ENCODE measurements around the gene TMEM47. TPM values are rescaled to one million over a fixed set of nuclear protein-coding genes. Genes with fewer than 3 reads are reported as not detected.
A peak's percentile ranks its signal among the peaks of the same experiment; 100 is the strongest.

The TMEM47 gene
- 10 to 100 TPM; 38.9 to 43.9 (median 39.0) TPM for polyA plus RNA-seq (ENCODE audit: insufficient read length in 3 of 3)

DNA sequence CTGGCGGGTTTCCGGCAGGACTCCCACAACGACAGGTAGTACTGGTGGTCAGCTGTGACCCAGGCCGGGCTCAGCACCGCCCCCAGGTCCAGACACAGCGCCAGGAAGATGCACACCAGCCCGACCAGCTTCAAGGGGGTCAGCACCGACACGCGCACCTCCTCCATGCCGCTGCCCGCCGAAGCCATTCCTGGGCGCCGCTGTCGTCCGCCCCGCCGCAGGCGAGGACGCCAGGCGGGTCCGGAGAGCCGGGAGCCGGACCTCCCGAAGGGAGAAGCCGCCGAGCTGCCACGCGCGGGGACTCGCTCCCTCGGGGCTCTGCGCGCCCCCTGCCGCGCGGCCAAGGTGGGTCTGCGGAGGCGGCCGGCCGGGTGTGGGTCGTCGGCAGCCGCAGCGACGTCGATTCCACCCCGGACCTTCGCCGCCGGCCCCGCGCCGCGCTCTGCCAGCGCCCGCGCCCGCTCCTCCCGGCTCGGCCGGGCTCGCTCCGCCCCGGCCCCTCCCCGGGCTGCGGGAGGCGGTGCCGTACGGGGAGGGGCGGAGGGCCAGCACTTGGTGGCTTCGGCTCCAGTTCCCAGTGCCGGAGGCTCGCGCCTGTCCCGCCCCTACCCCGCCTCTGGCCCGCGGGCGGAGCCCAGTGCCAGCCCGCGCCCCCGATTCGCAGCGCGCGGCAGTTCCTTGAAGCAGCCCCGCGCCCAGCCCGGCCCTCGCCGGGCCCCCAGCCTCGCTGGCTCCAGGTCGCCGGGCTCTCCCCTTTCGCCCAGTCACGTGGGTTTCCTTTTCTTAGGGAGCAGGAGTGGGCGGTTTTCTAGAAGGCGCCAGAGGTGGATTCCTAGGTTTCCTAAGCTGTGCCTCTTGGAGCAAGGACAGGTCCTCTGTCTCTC, at the start of gene TMEM47:
Gene TMEM47, minus strand, starts transcription at position 444 of the 884 bp plus-strand sequence. Its CDS starts 256 bp downstream, at position 188.
- DNase-seq (ENCODE audit: low read depth in 3 of 3, low spot score in 2 of 3): peak in 1 of 3 donors; percentile 49

- DNase-seq (ENCODE audit: low read depth in 3 of 3, low spot score in 2 of 3): no peak
These were observed 30.0 kb upstream of the TMEM47 start for GRCh38 chrX:34687095-34687494.

DNA sequence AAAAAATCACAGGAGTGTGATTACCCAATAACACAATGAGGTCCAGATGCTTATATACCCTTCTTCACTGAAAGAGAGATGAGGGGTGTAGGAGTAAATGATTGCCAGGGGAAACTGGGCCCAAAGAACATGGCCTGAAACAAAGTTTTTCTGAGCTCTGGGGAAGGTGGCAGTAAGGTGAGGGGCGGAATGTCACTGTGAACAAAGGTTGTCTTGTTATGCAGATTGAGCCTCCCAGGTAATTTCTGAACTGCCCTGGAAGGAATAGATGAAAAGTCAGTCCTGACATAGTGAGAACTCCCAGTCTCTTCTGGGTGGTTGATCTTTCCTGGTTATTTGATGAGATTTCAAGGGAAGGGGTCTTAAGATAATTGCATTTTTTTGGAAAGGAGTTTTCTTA, 2.5 kb upstream of the TMEM47 start:
- no peak for DNase-seq (ENCODE audit: low read depth in 3 of 3, low spot score in 2 of 3)

DNA sequence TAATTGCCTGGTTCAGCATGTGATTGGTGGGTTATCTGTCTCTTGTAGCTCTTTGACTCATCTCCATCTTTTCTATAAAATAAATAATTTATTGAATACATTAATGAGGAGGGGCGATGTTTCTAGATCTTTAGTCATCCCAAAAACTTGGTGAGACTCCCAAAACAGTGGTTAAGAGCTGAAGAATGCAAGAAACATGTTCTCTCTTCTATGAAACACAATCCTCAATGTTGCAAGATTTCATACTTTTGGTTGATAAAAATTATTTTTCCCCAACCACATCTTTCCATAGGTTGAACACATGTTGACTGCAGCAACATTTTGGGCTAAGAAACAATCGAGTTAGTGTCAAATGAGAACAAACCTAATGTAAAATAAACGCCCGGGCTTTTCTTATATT, 1.2 kb upstream of the TMEM47 start:
- DNase-seq (ENCODE audit: low read depth in 3 of 3, low spot score in 2 of 3): no peak

GRCh38 chrX:34657726-34658070, 613 bp upstream of the TMEM47 start:
- DNase-seq (ENCODE audit: low read depth in 3 of 3, low spot score in 2 of 3): no peak

DNA sequence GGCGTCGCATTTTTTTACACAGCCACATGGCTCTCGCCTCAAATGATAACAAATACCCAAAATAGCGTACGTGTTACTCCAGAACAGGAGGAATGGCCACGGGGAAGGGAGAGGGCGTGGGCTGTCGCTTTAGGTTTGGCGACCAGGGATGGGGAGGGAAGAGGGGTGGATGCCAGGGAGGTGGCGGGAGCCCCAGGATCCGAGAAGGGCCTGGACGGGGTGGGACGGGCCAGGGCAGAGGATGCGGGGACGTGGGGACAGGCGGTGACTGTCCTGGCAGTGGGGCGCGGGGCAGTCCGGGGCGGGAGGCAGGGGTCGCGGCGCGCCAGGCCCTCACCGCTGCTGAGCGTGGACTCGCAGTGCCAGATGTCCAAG, 631 bp downstream of the TMEM47 start:
- no peak for DNase-seq (ENCODE audit: low read depth in 3 of 3, low spot score in 2 of 3)

GRCh38 chrX:34655501-34656455, 1.3 kb downstream of the TMEM47 start:
- no peak for DNase-seq (ENCODE audit: low read depth in 3 of 3, low spot score in 2 of 3)

DNA sequence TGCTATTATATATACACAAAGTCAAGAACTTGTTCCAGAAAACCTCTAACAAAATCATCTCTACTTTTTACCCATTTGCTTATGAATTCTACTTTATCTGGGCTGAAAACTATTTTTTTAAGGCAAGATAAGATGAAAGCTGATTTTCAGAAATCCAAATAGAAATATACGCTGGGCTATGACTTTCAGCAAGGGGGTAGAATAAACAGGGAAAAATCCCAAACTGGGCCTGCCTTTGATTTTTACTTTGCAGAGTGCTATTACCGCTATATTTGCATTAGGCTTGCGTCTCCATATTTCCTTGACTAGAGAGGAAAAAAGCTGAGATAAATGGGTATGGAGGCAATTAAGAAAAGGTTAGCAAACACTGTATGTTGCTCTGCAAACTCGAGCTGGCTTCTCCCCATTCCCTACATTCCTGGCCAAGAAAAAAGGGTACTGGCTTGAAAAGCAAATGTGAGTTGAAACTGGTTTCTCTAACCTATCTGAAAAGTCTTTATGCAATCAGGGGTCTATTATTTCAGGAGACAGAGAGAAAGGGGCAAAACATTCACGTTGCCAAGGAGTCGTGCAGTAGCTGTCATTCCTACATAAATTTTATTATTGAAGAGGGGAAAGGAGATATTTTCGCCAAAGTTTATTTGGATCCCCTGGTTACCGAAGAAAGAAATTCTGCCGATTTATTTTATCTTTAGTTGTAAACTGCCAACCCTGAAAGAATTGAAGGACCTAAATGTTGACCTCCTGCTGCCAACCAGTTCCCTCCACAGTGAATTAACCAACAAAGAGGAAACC, 2.2 kb downstream of the TMEM47 start:
- DNase-seq (ENCODE audit: low read depth in 3 of 3, low spot score in 2 of 3): no peak

DNA sequence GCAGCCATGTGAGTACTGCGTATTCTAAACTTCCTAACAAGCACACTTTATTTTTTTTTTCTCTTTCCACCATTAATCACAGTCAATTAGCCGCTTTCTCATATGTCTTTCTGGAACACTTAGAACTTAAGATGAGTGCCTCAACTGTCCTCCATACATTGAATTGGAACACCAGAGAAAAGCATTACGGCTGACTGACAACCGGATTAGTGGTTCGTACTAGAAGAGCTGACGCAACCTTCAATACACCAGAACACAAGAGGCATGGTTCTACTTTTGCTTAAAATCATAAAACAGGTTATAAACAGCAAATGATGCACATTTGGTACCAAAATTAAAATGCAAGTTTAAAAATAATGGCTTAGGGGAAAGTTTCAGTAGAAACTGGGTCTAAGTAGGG, 3.3 kb downstream of the TMEM47 start:
- DNase-seq (ENCODE audit: low read depth in 3 of 3, low spot score in 2 of 3): no peak

DNA sequence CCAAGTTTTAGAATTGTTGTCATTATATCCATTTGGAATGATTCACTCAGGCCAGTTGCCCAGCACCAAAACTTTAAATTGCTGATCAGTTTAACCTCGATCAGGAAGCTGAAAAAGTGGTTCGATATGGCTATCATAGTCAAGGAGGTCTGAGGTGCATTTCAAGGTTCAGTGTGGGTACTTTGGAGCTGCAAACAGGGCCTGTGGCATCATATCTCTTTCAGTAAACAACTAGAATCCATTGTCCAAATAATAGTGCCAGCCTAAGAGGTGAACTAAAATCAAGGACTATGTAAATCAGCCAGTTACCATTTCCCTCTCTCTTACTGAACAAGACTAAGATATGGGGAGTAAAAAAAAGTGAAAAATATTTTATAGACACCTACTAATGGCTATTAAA, 14.2 kb downstream of the TMEM47 start:
- no peak for DNase-seq (ENCODE audit: low read depth in 3 of 3, low spot score in 2 of 3)

DNA sequence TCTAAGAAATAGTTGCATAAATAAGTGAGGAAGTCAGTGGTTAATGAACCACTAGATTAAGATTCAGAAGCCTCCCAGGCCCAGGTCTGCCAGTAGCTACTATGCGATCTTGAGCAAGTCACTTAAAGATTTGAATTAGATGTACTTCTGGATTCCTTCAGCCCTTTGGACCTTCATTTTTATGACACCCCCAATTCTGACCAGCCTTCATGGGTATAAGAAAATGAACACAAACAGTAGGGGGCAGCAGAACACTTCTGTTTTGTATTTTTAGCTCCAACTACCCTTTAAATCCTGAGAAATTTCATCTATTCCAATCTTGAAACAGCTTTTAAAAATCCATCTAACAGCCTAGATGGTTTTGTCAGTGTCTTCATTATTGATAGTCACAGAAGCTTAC, 19.0 kb downstream of the TMEM47 start:
- DNase-seq (ENCODE audit: low read depth in 3 of 3, low spot score in 2 of 3): no peak

DNA sequence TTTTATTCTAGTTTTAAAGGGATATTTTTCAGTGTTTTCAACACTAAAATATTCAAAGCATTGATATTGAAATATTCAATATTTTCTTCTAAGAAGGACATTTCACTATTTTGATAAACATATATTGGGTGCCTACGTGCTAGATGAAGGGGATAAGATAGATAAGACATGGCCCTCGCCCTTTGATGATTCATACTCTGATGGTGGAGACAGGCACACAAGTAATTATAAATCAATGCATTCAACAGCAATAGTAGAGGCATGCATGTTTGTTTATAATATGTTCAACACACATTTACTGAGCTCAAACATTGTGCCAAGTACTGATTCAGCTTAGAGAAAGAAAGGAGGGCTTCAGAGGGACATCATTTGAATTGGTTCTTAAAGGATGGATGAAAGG, 22.7 kb downstream of the TMEM47 start:
- DNase-seq (ENCODE audit: low read depth in 3 of 3, low spot score in 2 of 3): no peak

DNA sequence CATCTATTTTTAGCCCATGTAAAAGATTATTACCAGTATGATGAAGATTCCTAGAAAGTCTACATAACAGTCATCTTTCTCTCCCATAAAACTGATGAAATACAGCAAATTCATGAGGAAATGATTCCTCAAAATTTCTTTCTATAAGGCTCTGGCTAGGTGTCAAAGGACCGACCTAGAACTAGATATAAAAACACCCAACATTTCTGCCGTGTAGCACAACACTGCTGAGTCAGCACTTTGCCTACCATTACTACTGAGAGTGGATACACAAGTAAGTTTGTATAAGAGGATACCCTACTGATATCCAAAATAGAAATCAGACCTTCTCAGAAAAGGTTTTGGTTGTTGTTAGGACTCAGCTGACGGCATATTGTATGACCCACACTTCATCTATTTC, 24.7 kb downstream of the TMEM47 start:
- DNase-seq (ENCODE audit: low read depth in 3 of 3, low spot score in 2 of 3): no peak

DNA sequence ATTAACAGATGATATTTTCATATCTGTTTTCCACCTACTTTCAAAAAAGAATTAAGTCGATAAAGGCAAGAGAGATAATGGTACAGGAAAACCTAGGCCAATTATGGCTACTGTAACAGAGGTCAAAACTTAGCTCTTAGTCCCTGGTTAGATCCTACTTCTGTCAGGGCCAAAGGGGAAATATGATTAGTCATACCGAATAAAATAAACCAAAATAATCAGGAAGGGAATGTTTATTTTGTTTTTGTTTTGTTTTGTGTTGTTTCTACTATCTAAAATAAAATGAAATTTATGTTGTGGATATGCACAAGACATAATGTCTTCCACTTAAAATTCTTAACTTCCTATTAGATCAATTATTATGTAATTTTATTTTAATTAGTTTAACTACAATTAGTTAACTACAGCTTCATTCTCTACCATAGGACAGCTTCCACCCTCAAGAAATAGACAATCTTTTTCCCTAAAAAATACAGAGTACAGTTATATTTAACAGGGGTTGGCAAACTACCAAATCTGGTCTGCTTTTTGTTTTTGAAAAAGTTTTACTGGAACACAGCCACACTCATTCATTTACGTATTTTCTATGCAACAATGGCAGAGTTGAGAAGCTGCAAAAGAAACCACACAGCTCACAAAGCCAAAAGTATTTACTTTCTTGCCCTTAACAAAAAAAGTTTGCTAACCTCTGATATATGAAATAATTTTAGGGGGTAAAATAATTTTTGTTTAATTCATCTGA, 25.4 kb downstream of the TMEM47 start:
- DNase-seq (ENCODE audit: low read depth in 3 of 3, low spot score in 2 of 3): no peak

- DNase-seq (ENCODE audit: low read depth in 3 of 3, low spot score in 2 of 3): no peak
These were observed 27.5 kb downstream of the TMEM47 start for GRCh38 chrX:34629572-34629971.

- no peak for DNase-seq (ENCODE audit: low read depth in 3 of 3, low spot score in 2 of 3)
These were observed 32.7 kb downstream of the TMEM47 start for GRCh38 chrX:34624416-34624815.

DNA sequence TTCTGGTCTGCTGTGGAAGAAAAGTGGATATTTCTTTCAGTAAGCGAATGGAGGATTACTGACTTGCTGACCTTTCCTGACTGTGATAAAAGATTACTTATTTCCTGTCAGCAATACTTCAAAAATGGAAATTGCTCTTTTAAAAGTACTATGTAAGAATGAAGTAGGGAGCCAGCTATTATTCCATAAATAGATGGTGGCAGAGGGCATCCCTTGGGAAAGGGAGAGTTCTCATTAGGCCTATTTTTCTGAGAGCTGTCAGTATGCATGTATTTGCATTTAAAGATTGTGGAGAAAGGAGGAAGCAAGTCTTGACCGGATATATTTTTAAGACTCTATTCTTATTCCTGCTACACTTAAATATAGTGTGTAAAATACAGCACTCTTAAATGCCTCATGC, 37.2 kb downstream of the TMEM47 start:
- DNase-seq (ENCODE audit: low read depth in 3 of 3, low spot score in 2 of 3): no peak

GRCh38 chrX:34612036-34612435, 45.0 kb downstream of the TMEM47 start:
- DNase-seq (ENCODE audit: low read depth in 3 of 3, low spot score in 2 of 3): no peak

- no peak for DNase-seq (ENCODE audit: low read depth in 3 of 3, low spot score in 2 of 3)
These were observed 58.7 kb downstream of the TMEM47 start for GRCh38 chrX:34598362-34598761.

DNA sequence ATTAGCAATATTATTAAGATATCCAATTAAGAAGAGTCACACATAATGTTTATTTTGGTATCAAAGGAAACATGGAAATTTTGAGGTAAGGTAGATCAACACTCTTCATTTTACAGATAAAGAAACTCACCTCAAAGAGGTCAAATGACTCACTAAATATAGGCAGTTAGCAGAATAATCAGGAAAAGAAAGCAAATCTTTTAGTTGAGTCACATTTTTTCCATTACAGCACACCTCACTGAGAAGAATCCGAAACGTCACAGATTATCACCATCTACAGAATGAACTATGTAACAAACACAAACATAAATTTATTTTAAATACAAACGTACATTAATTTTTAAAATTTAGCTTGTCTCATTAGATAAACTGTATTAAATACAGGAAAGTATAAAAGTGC, 70.1 kb downstream of the TMEM47 start:
- DNase-seq (ENCODE audit: low read depth in 3 of 3, low spot score in 2 of 3): no peak

Measured in right renal cortex interstitium (tissue), 3 donors.